GM12878 (cell line): ENCODE data around the gene STAM2. TPM values are rescaled to one million over a fixed set of nuclear protein-coding genes. Genes with fewer than 3 reads are reported as not detected.

Experiments used
- ATAC-seq: fragments of 200-7000 bp; cut with Tn5 transposase; 3 replicates; pipeline ENCODE4 v1.9.1; 2020; ENCODE audit warnings: mild to moderate bottlenecking, moderate library complexity
- BruUV-seq: library from RNA; stranded (reverse); fragments of 400-500 nt; replicated peaks from 2 replicates; lab custom pipeline; 2021; lab: Mats Ljungman, UMichigan
- CTCF ChIA-PET: fragments of 300-600 bp; sonication (Branson Sonifier 250); formaldehyde crosslinking; extraction: SDS; loops from one replicate; lab custom pipeline; 2021; ENCODE audit warnings: inconsistent platforms; lab: Yijun Ruan, JAX
- POLR2A ChIA-PET: fragments of 350-600 bp; formaldehyde crosslinking; extraction: SDS; loops from one replicate; lab custom pipeline; 2021; ENCODE audit warnings: inconsistent platforms; lab: Charles Lee
- RAD21 ChIA-PET: fragments of 300-600 bp; sonication (Branson Sonifier 250); formaldehyde crosslinking; loops from one replicate; lab custom pipeline; 2023; ENCODE audit warnings: antibody characterized with exemption; ENCODE audit not compliant: unreplicated experiment; lab: Charles Lee
- SMC1A ChIA-PET: fragments of 300-600 bp; sonication (Branson Sonifier 250); formaldehyde crosslinking; loops from one replicate; lab custom pipeline; 2023; ENCODE audit not compliant: unreplicated experiment, uncharacterized antibody; lab: Charles Lee
- DNase-seq: peaks from one replicate; pipeline ENCODE4 v3.0.0-alpha.2; 2011; ENCODE audit warnings: low read depth, low spot score
- FAIRE-seq: peaks from 3 replicates; lab custom pipeline; 2011; peaks lifted over from hg19 to GRCh38; lab: Jason Lieb, UNC
- H2AFZ ChIP-seq: 2 replicates; pipeline ENCODE4 v1.6.0; 2011; ENCODE audit warnings: low read depth, low read length, control low read depth; ENCODE audit not compliant: control insufficient read depth
- H3K27ac ChIP-seq: 2 replicates; pipeline ENCODE4 v1.5.1; 2011; ENCODE audit warnings: control low read depth; ENCODE audit not compliant: control insufficient read depth, insufficient read depth
- H3K27me3 ChIP-seq, 2 experiments: replicated peaks in 1 of 2; 2 replicates each; pipeline versions ENCODE4 v1.6.0 to v1.6.1; 2011; ENCODE audit warnings: low read length in 1 of 2; ENCODE audit not compliant: control insufficient read depth in 2 of 2, insufficient read depth in 2 of 2
- H3K36me3 ChIP-seq, 2 experiments: 2 replicates each; pipeline ENCODE4 v1.5.1; 2011; ENCODE audit warnings: low read length in 1 of 2; ENCODE audit not compliant: control insufficient read depth in 2 of 2, insufficient read depth in 2 of 2
- H3K4me1 ChIP-seq: 2 replicates; pipeline ENCODE4 v1.6.1; 2011; ENCODE audit warnings: mild to moderate bottlenecking, low read length, moderate library complexity, mixed read lengths; ENCODE audit not compliant: control insufficient read depth, insufficient read depth
- H3K4me2 ChIP-seq: 2 replicates; pipeline ENCODE4 v1.6.0; 2011; ENCODE audit warnings: control low read depth; ENCODE audit not compliant: control insufficient read depth, insufficient read depth
- H3K4me3 ChIP-seq: fragments of 200-600 bp; sonication (generic); 2 replicates; pipeline ENCODE4 v1.5.1; 2016
- H3K79me2 ChIP-seq: 2 replicates; pipeline ENCODE4 v1.6.0; 2011; ENCODE audit warnings: low read length; ENCODE audit not compliant: control insufficient read depth, insufficient read depth
- H3K9ac ChIP-seq: 2 replicates; pipeline ENCODE4 v1.8.0; 2011; ENCODE audit warnings: low read length, control low read depth, mixed read lengths; ENCODE audit not compliant: control insufficient read depth, insufficient read depth
- H3K9me3 ChIP-seq: replicated peaks from 3 replicates; pipeline ENCODE4 v1.5.1; 2011; ENCODE audit warnings: mild to moderate bottlenecking, low read length; ENCODE audit not compliant: control insufficient read depth, insufficient read depth
- H4K20me1 ChIP-seq: 2 replicates; pipeline ENCODE4 v1.6.0; 2011; ENCODE audit not compliant: control insufficient read depth, insufficient read depth
- BCL11A ChIP-seq: IDR thresholded peaks from 2 replicates; pipeline ENCODE4 v1.6.1; 2011; ENCODE audit warnings: low read depth, low read length
- BRCA1 ChIP-seq: IDR thresholded peaks from 2 replicates; pipeline ENCODE4 v1.6.1; 2011; ENCODE audit warnings: low read depth, low read length, improper control_type of control experiment
- E2F4 ChIP-seq: IDR thresholded peaks from 2 replicates; pipeline ENCODE4 v1.6.1; 2012; ENCODE audit warnings: low read depth, low read length, improper control_type of control experiment
- ETV6 ChIP-seq, 2 experiments: fragments of 450-650 bp in 1 of 2; IDR thresholded peaks in 1 of 2; conservative IDR thresholded peaks in 1 of 2; 2 replicates each; pipeline ENCODE4 v1.6.1; 2014; ENCODE audit warnings: antibody characterized with exemption in 1 of 2, borderline replicate concordance in 1 of 2, low read depth in 1 of 2, mild to moderate bottlenecking in 1 of 2, moderate library complexity in 1 of 2
- IKZF1 ChIP-seq: fragments of 450-650 bp; conservative IDR thresholded peaks from 2 replicates; pipeline ENCODE4 v1.6.1; 2017; ENCODE audit warnings: antibody characterized with exemption, mild to moderate bottlenecking
- JUND ChIP-seq: IDR thresholded peaks from 2 replicates; pipeline ENCODE4 v1.6.1; 2012; ENCODE audit warnings: low read depth, mild to moderate bottlenecking, low read length, improper control_type of control experiment, moderate library complexity
- NR2F1 ChIP-seq: fragments of 450-650 bp; conservative IDR thresholded peaks from 2 replicates; pipeline ENCODE4 v1.6.1; 2017; ENCODE audit warnings: mild to moderate bottlenecking
- RUNX3 ChIP-seq: IDR thresholded peaks from 2 replicates; pipeline ENCODE4 v1.6.1; 2012; ENCODE audit warnings: low read length, inconsistent platforms
- SKIL ChIP-seq: fragments of 450-650 bp; IDR thresholded peaks from 2 replicates; pipeline ENCODE4 v1.6.1; 2017; ENCODE audit warnings: mild to moderate bottlenecking, low read depth, inconsistent platforms; ENCODE audit not compliant: poor library complexity, severe bottlenecking
- SRF ChIP-seq, 2 experiments: IDR thresholded peaks; 2 replicates each; pipeline ENCODE4 v1.6.1; 2011; ENCODE audit warnings: low read depth in 2 of 2, low read length in 2 of 2, mild to moderate bottlenecking in 1 of 2, moderate library complexity in 1 of 2
- WGBS: methylation state at CpG from one replicate; pipeline ENCODE4 v1.1.6; 2016; ENCODE audit warnings: low lambda C conversion rate; ENCODE audit not compliant: insufficient replicate concordance, insufficient coverage; ENCODE audit errors: missing lambda C conversion rate; 5-methylcytosine and 5-hydroxymethylcytosine counted together
- in situ Hi-C: fragments of 300-500 bp; cut with MboI; formaldehyde crosslinking; loops from 9 replicates; pipeline ENCODE4 v1.14.3; 2018; ENCODE audit warnings: mixed read lengths
- intact Hi-C: fragments of 100-400 bp; cut with micrococcal nuclease; formaldehyde crosslinking; loops from one replicate; pipeline ENCODE4 v1.14.2; 2022; ENCODE audit not compliant: unreplicated experiment
- polyA plus RNA-seq, 11 experiments: library from polyadenylated mRNA; depleted of rRNA in 4 of 11; unstranded in 6 of 11; stranded (reverse) in 5 of 11; fragments of >200 nt; fragmentation: Nextera tagmentation in 4 of 11; fragmentation: Illumina TruSeq in 1 of 11; extraction: Ambion mirVana in 4 of 11; extraction: Trizol in 1 of 11; gene quantifications; 1 replicate in 1 of 11; 2 replicates in 10 of 11; pipeline versions ENCODE4 v1.2.1 to v1.2.3, GENCODE V29; 2011 to 2016; ENCODE audit warnings: inconsistent platforms in 2 of 11, missing spikeins in 2 of 11, low read depth in 1 of 11
- total RNA-seq, 4 experiments: library from RNA; depleted of rRNA in 3 of 4; stranded (reverse); fragments of >200 nt in 3 of 4; fragmentation: Illumina TruSeq in 1 of 4; extraction: Trizol in 1 of 4; gene quantifications; 2 replicates each; pipeline versions ENCODE4 v1.2.1 to v1.2.3, GENCODE V29; 2013 to 2021

The STAM2 gene
- total and polyA plus RNA-seq, 10 of the 15 experiments (the other 5 are each of a cell fraction or from before 2014, with no cell fraction given): 4.4 to 21.6 (median 16.2) TPM

GRCh38 chr2:152223977-152224376, 48.4 kb upstream of the STAM2 start:
- no peak overlapping the region for H3K4me2 ChIP-seq
- no peak overlapping the region for H2AFZ ChIP-seq
- ChIA-PET CTCF (no interaction called here), SMC1A (no interaction called here), POLR2A (no interaction called here), RAD21 (no interaction called here)
- no peaks in the 10 kb centered on the region for H3K27me3 ChIP-seq
- H3K36me3 ChIP-seq: no peaks in the 10 kb centered on the region
- FAIRE-seq (no peak), DNase-seq (no peak), ATAC-seq (no peak)
- H3K27ac ChIP-seq: no peak overlapping the region
- H3K4me3 ChIP-seq: no peak overlapping the region
- H3K9me3 ChIP-seq: no peaks in the 10 kb centered on the region
- 65% methylated on average over 2 of the region's 2 CpGs for WGBS
- intact Hi-C loops: no loop called here
- TF ChIP-seq BCL11A: no peak
- TF ChIP-seq IKZF1: no peak
- TF ChIP-seq JUND: no peak
- no peak for TF ChIP-seq E2F4
- no peak for TF ChIP-seq SRF (IDR thresholded peaks at IDR 0.05; ENCODE audit: low read depth in 2 of 2, low read length in 2 of 2)
- TF ChIP-seq BRCA1: no peak
- no peak for TF ChIP-seq RUNX3
- TF ChIP-seq ETV6 (conservative IDR thresholded peaks at IDR 0.05 in 1 of 2, IDR thresholded peaks at IDR 0.05 in 1 of 2; ENCODE audit: borderline replicate concordance in 1 of 2, low read depth in 1 of 2): no peak
- TF ChIP-seq SKIL: no peak
- no peak for TF ChIP-seq NR2F1
- in situ Hi-C loops: no loop called here
- no peaks in the 10 kb centered on the region for H4K20me1 ChIP-seq
- H3K4me1 ChIP-seq: no peaks in the 10 kb centered on the region
- BruUV-seq: no TSS peak
- H3K9ac ChIP-seq: no peak overlapping the region
- H3K79me2 ChIP-seq: no peaks in the 10 kb centered on the region
